ENCODE data around the gene PRKCA.

The PRKCA gene

DNA sequence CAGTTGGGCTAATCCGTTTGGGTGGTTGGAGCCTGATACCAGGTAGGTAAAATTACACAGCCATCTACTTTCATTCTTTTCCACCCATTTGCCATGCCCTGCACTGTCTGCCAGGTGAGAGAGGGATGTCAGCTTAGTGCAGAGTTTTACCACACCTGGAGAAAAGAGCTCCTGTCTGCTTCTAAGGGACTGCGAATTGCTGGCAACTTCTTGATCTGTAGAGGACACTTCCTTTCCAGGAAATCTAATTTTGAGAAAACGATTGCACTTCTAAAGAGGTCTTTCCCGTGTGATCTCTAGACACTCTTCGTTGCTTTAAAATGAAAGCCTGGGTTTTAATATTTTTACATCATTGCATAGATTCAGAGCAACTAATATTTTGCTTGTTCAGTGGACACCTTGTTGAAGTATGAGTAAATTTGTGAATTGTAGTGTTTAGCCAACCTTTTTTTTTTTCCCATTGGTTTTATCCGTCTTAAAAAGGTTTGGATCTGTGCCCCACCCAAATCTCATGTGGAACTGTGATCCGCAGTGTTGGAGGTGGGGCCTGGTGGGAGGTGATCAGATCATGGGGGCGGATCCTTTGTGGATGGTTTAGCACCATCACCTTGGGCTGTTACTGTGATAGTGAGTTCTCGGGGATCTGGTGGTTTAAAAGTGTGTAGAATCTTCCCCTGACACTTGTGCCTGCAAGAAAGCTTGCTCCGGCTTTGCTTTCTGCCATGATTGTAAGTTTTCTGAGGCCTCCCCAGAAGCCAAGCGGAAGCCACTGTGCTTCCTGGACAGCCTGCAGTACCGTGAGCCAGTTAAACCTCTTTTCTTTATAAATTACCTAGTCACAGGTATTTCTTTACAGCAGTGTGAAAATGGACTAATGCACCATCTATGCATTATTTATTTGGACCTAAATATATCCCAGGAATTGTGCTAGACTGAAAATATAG is 104.6 kb downstream of the PRKCA start:
- no peaks in the 10 kb centered on the region for H3K27me3 ChIP-seq (replicated peaks; ENCODE audit: control insufficient read depth, insufficient read depth, low read length, poor library complexity, severe bottlenecking)
- peak overlapping the region; percentile 26 for H3K4me3 ChIP-seq (ENCODE audit: insufficient read depth, low read depth, low read length, poor library complexity, severe bottlenecking)
- H3K4me1 ChIP-seq (ENCODE audit: control insufficient read depth, insufficient read depth, low read length, poor library complexity, severe bottlenecking), result peaks cover 20% of the 10 kb centered on the region
- no peak for DNase-seq
- no peaks in the 10 kb centered on the region for H3K9me3 ChIP-seq (ENCODE audit: control insufficient read depth, low read length)
- peak overlapping the region; percentile 20 for H3K27ac ChIP-seq (ENCODE audit: insufficient read depth, low read length, poor library complexity, severe bottlenecking)
- no peaks in the 10 kb centered on the region for H3K36me3 ChIP-seq (ENCODE audit: control insufficient read depth, insufficient read depth, low read length)

- Histone ChIP-seq H3K36me3 (ENCODE audit: control insufficient read depth, insufficient read depth, low read length) (no peaks in the 10 kb centered on the region), H3K27ac (ENCODE audit: insufficient read depth, low read length, poor library complexity, severe bottlenecking) (no peak overlapping the region), H3K4me3 (ENCODE audit: insufficient read depth, low read depth, low read length, poor library complexity, severe bottlenecking) (no peak overlapping the region), H3K9me3 (ENCODE audit: control insufficient read depth, low read length) (no peaks in the 10 kb centered on the region), H3K4me1 (ENCODE audit: control insufficient read depth, insufficient read depth, low read length, poor library complexity, severe bottlenecking) (peaks cover 20% of the 10 kb centered on the region), H3K27me3 (replicated peaks; ENCODE audit: control insufficient read depth, insufficient read depth, low read length, poor library complexity, severe bottlenecking) (no peaks in the 10 kb centered on the region)
- DNase-seq, result no peak
Measured at GRCh38 chr17:66407864-66408263, 105.5 kb downstream of the PRKCA start.

DNA sequence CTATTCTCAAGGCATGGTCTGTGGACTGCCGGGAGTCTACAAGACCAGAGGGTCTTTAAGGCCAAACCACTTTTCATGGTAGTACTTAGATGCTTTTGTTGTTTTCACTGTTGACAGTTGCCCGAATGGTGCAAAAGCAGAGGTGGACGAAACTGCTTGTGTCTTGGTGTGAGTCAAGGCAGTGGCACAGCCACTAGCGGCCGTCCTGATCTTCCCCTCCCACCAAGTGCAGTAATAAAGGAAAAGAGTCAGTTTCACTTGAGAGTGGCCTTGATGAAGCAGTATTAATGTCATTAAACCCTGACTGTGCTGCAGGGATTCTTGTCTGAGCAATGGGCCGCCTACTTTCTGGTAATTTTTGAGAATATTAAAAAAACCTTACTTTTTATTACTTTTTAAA is 109.1 kb downstream of the PRKCA start:
- Histone ChIP-seq H3K4me1 (ENCODE audit: control insufficient read depth, insufficient read depth, low read length, poor library complexity, severe bottlenecking) (no peaks in the 10 kb centered on the region), H3K27me3 (replicated peaks; ENCODE audit: control insufficient read depth, insufficient read depth, low read length, poor library complexity, severe bottlenecking) (no peaks in the 10 kb centered on the region), H3K36me3 (ENCODE audit: control insufficient read depth, insufficient read depth, low read length) (no peaks in the 10 kb centered on the region), H3K27ac (ENCODE audit: insufficient read depth, low read length, poor library complexity, severe bottlenecking) (no peak overlapping the region), H3K4me3 (ENCODE audit: insufficient read depth, low read depth, low read length, poor library complexity, severe bottlenecking) (no peak overlapping the region), H3K9me3 (ENCODE audit: control insufficient read depth, low read length) (no peaks in the 10 kb centered on the region)
- DNase-seq, result no peak

GRCh38 chr17:66412857-66413558 is 110.6 kb downstream of the PRKCA start:
- Histone ChIP-seq H3K27me3 (replicated peaks; ENCODE audit: control insufficient read depth, insufficient read depth, low read length, poor library complexity, severe bottlenecking) (no peaks in the 10 kb centered on the region), H3K4me3 (ENCODE audit: insufficient read depth, low read depth, low read length, poor library complexity, severe bottlenecking) (no peak overlapping the region), H3K36me3 (ENCODE audit: control insufficient read depth, insufficient read depth, low read length) (no peaks in the 10 kb centered on the region), H3K4me1 (ENCODE audit: control insufficient read depth, insufficient read depth, low read length, poor library complexity, severe bottlenecking) (no peaks in the 10 kb centered on the region), H3K9me3 (ENCODE audit: control insufficient read depth, low read length) (no peaks in the 10 kb centered on the region), H3K27ac (ENCODE audit: insufficient read depth, low read length, poor library complexity, severe bottlenecking) (no peak overlapping the region)
- DNase-seq, result no peak

DNA sequence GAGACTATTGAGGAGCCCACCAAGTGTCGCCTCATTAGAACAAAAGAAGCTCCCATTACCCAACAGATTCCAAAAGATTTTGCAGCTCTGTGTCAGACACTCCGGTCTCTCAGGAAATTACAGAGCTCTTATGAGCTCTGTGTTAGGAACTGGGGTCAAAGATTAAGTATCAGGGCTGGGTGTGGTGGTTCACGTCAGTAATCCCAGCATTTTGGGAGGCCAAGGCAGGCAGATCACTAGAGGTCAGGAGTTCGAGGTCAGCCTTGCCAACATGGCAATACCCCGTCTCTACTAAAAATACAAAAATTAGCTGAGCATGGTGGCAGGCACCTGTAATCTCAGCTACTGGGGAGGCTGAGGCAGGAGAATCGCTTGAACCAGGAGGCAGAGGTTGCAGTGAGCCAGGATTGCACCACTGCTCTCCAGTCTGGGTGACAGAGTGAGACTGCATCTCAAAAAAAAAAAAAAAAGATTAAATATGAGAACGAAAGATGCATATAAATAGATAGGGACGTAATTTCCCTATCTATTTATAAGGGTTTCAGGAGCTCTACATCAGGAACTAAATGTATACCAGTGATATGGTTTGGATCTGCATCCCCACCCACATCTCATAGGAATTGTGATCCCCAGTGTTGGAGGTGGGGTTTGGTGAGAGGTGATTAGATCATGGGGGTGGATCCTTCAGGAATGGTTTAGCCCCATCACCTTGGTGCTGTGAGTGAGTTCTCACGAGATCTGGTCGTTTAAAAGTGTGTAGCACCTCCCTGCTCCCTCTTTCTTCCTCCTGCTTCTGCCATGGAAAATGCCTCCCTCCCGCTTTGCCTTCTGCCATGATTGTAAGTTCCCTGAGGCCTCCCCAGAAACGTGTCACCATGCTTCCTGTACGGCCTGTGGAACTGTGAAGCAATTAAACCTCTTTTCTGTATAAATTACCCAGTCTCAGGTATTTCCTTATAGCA is 111.4 kb downstream of the PRKCA start:
- Histone ChIP-seq H3K9me3 (ENCODE audit: control insufficient read depth, low read length) (no peaks in the 10 kb centered on the region), H3K4me3 (ENCODE audit: insufficient read depth, low read depth, low read length, poor library complexity, severe bottlenecking) (no peak overlapping the region), H3K27ac (ENCODE audit: insufficient read depth, low read length, poor library complexity, severe bottlenecking) (no peak overlapping the region), H3K27me3 (replicated peaks; ENCODE audit: control insufficient read depth, insufficient read depth, low read length, poor library complexity, severe bottlenecking) (no peaks in the 10 kb centered on the region), H3K36me3 (ENCODE audit: control insufficient read depth, insufficient read depth, low read length) (no peaks in the 10 kb centered on the region), H3K4me1 (ENCODE audit: control insufficient read depth, insufficient read depth, low read length, poor library complexity, severe bottlenecking) (no peaks in the 10 kb centered on the region)
- no peak for DNase-seq

DNA sequence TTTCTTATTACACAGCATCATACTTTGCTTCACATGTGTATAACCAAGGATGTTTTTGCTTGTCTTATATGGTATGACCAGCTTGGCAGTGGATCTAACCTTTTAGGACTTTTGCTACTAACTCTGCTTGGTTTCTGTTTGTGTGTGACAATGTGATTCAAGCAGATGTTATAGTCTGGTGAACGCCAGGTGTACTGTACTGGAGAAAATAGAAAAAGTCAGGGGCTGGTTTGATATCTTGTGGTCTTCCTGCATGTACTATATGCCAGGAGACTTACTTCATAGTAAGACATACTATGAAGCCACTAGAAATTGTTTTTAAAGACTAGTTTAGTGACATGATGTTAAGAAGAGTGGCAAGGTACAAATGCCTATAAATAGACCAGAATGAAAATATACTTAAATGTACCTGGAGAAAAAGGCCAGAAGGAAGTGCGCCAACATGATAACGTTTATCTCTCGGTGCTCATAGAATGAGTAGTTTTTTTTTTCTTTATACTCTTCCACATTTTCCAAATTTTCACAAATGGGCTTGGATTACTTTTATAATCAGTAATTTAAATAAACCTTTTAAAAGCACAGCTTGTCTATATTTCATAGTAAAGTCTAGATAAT is 112.3 kb downstream of the PRKCA start:
- Histone ChIP-seq H3K4me1 (ENCODE audit: control insufficient read depth, insufficient read depth, low read length, poor library complexity, severe bottlenecking) (no peaks in the 10 kb centered on the region), H3K27me3 (replicated peaks; ENCODE audit: control insufficient read depth, insufficient read depth, low read length, poor library complexity, severe bottlenecking) (no peaks in the 10 kb centered on the region), H3K27ac (ENCODE audit: insufficient read depth, low read length, poor library complexity, severe bottlenecking) (no peak overlapping the region), H3K4me3 (ENCODE audit: insufficient read depth, low read depth, low read length, poor library complexity, severe bottlenecking) (no peak overlapping the region), H3K36me3 (ENCODE audit: control insufficient read depth, insufficient read depth, low read length) (no peaks in the 10 kb centered on the region), H3K9me3 (ENCODE audit: control insufficient read depth, low read length) (no peaks in the 10 kb centered on the region)
- no peak for DNase-seq

DNA sequence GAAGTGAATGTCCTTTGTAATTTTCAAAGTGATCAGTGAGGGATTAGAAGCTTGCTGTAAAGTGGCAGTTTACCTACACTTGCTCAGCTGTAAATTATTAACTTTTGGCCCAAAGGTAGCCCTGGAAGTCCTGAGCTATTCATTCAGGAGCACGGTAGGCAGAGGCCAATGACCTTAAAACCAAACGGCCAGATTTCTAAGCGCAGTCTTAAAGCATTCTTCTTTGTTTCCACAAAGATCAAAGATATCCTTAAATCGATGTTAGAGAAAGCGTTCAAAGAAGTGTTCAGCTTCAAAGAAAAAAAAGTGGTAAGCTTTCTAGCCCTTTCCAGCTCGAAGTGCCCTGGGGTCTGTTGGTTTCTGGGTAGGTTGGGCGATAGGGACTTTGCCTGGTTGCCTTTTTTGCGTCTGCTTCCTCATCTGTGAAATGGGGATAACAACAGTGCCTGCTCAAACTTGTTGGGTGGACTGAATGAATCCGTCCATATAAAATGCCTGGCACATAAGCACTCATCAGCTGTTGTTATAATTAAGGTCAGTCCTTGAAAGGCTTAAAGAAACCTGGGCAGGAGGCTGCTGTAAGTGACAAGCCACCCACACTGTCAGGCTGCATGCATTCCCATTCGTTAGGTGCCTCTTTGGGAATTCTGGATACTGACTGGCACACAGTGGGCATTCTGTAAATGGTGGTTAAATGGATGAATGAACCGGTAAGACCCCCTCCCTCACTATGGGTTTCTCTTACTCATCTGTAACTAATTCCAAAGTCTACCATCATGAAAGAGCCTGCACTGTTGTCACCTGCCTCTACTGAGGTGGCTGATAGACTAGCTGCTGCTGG is 113.2 kb downstream of the PRKCA start:
- no peak for DNase-seq
- Histone ChIP-seq H3K4me1 (ENCODE audit: control insufficient read depth, insufficient read depth, low read length, poor library complexity, severe bottlenecking) (no peaks in the 10 kb centered on the region), H3K27me3 (replicated peaks; ENCODE audit: control insufficient read depth, insufficient read depth, low read length, poor library complexity, severe bottlenecking) (no peaks in the 10 kb centered on the region)

GRCh38 chr17:66416207-66416940 is 114.0 kb downstream of the PRKCA start:
- DNase-seq, result no peak

More for the DNA sequence above, 113.2 kb downstream of the PRKCA start:
- Histone ChIP-seq H3K36me3 (ENCODE audit: control insufficient read depth, insufficient read depth, low read length) (no peaks in the 10 kb centered on the region), H3K4me3 (ENCODE audit: insufficient read depth, low read depth, low read length, poor library complexity, severe bottlenecking) (no peak overlapping the region), H3K27ac (ENCODE audit: insufficient read depth, low read length, poor library complexity, severe bottlenecking) (no peak overlapping the region), H3K9me3 (ENCODE audit: control insufficient read depth, low read length) (no peaks in the 10 kb centered on the region)

More at GRCh38 chr17:66416207-66416940, 114.0 kb downstream of the PRKCA start:
- no peak overlapping the region for H3K27ac ChIP-seq (ENCODE audit: insufficient read depth, low read length, poor library complexity, severe bottlenecking)
- H3K36me3 ChIP-seq (ENCODE audit: control insufficient read depth, insufficient read depth, low read length), result no peaks in the 10 kb centered on the region
- H3K4me3 ChIP-seq (ENCODE audit: insufficient read depth, low read depth, low read length, poor library complexity, severe bottlenecking), result no peak overlapping the region
- no peaks in the 10 kb centered on the region for H3K9me3 ChIP-seq (ENCODE audit: control insufficient read depth, low read length)
- H3K27me3 ChIP-seq (replicated peaks; ENCODE audit: control insufficient read depth, insufficient read depth, low read length, poor library complexity, severe bottlenecking), result no peaks in the 10 kb centered on the region
- H3K4me1 ChIP-seq (ENCODE audit: control insufficient read depth, insufficient read depth, low read length, poor library complexity, severe bottlenecking), result no peaks in the 10 kb centered on the region
